DMS153 treated with DMSO at 0.1 percent for 48 hours (cell line): ENCODE results near the gene WFIKKN1.

Experiments
- DNase-seq: peaks from one replicate; lab custom pipeline; 2025; ENCODE audit not compliant: unreplicated experiment; lab: John Stamatoyannopoulos, UW

WFIKKN1 gene

GRCh38 chr16:672371-672770, 41.6 kb downstream of the WFIKKN1 start:
- DNase-seq: no peak

GRCh38 chr16:672851-673250, 42.1 kb downstream of the WFIKKN1 start:
- no peak for DNase-seq

- no peak for DNase-seq
Observed at GRCh38 chr16:673399-673991, 42.7 kb downstream of the WFIKKN1 start.

GRCh38 chr16:674214-674881, 43.6 kb downstream of the WFIKKN1 start:
- no peak for DNase-seq

GRCh38 chr16:674968-675883, 44.4 kb downstream of the WFIKKN1 start, which contains the start of gene RHBDL1:
TSS of gene RHBDL1 (plus strand) at chr16:675671. CDS start at chr16:675791, 120 bp downstream.
- no peak for DNase-seq

- no peak for DNase-seq
Observed at GRCh38 chr16:675884-676564, 45.2 kb downstream of the WFIKKN1 start.

- DNase-seq: no peak
Observed at GRCh38 chr16:676565-676902, 45.7 kb downstream of the WFIKKN1 start.

GRCh38 chr16:676913-677312, 46.1 kb downstream of the WFIKKN1 start:
- peak; percentile 77 for DNase-seq

GRCh38 chr16:677316-678190, 46.8 kb downstream of the WFIKKN1 start:
- no peak for DNase-seq

- DNase-seq: no peak
Observed at GRCh38 chr16:678209-678857, 47.5 kb downstream of the WFIKKN1 start.

GRCh38 chr16:678858-679813, 48.4 kb downstream of the WFIKKN1 start:
- peak; percentile 55 for DNase-seq

GRCh38 chr16:679814-680624, 49.2 kb downstream of the WFIKKN1 start, which contains the start of gene STUB1:
TSS of gene STUB1 (plus strand) at chr16:680410. CDS start at chr16:680526, 116 bp downstream.
- DNase-seq: peak; percentile 67

- DNase-seq: no peak
Observed at GRCh38 chr16:680625-680945, 49.8 kb downstream of the WFIKKN1 start.

GRCh38 chr16:680967-681745, 50.4 kb downstream of the WFIKKN1 start:
- no peak for DNase-seq

GRCh38 chr16:681746-682427, 51.1 kb downstream of the WFIKKN1 start:
- DNase-seq: no peak
